CD4-positive, alpha-beta T cell treated with Interleukin-4 for 4 hours (primary cell): ENCODE data around the gene ZNF577.
A peak's percentile ranks its signal among the peaks of the same experiment; 100 is the strongest.
"Not testable (repeated sequence)": the region's sequence is repeated elsewhere in the genome, so short reads cannot be mapped to it uniquely, and the experiment has no call there.

Experiments
- DNase-seq: peaks from one replicate; pipeline ENCODE4 v3.0.0-alpha.2; 2020

The ZNF577 gene

GRCh38 chr19:51887522-51888498, at the start of gene ZNF577:
Gene ZNF577 (minus strand): TSS chr19:51887951. CDS start chr19:51880382, 7,569 bp downstream.
- peak; percentile 71 for DNase-seq

- no peak for DNase-seq
Measured at GRCh38 chr19:51931921-51932320, 44.2 kb upstream of the ZNF577 start.

- no peak for DNase-seq
Measured at GRCh38 chr19:51927859-51928258, 40.1 kb upstream of the ZNF577 start.

DNA sequence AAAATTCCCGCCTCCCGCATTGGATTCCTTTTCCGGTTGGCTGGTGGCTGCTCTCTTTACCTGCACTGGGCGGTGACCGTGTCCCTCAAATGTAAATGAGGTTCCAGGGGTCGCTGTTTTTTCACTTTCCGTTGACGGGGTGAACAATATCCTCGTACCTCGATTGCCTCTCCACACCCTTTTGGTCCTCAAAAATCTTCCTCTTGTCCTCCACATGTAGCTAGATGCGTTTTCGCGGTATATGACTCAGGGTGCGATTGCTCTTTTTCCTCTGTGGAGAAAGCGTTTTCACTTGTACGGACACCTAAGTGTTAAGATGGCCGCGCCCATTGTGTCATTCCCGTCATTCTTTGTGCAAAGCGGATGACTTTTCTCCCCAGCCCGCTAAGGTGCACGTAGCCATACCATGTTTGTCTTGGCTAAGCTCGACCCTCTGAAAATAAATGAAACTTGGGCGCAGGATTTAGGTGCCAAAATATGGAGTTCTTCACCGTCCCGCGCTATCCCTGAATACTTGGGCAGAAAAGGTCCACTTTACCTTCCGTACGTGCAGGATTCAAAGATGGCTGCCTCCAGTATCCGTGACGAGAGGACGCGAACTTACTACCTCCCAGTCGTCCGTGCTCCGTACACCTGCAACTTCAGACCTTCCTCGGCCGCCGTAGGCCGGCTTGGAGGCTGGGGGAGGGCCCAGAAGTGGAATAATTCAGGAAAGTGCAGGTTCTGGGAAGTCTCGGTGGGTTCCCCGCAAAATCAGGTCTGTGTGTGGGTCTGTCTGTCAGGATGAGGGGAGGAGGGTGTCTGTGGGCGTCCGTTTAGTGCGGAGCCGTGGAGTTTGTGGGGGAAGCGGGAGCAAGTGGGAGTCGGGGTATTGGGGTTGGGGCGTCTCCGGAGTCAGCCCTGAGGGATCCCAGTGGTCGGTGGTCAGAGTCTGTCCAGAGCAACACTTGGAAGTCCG, 39.3 kb upstream of the ZNF577 start, which contains the start of gene ZNF613:
ZNF613 (plus strand) TSS at position 689 of the 958 bp plus-strand sequence. CDS start 8,749 bp downstream, outside the sequence.
- peak; percentile 90 for DNase-seq

DNA sequence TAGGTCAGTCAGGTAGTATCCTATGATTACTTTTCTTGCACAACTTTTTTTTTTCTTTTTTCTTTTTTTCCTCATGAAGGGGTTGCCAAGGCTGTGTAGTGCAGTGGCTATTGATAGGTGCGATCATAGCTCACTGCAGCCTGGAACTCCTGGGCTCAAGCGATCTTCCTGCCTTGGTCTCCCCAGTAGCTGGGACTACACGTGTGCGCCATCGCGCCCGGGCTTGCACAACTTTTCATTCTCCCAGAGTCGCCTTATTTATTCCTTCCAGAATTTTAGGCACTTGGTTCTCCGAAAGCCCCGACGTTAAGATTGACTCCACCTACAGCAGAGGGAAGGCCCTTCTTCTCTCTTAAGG, 38.7 kb upstream of the ZNF577 start:
- DNase-seq, result no peak

- DNase-seq, result no peak
Measured at GRCh38 chr19:51921949-51922348, 34.2 kb upstream of the ZNF577 start.

GRCh38 chr19:51919606-51920005, 31.9 kb upstream of the ZNF577 start:
- DNase-seq, result no peak

GRCh38 chr19:51916167-51916566, 28.4 kb upstream of the ZNF577 start:
- DNase-seq, result no peak

DNA sequence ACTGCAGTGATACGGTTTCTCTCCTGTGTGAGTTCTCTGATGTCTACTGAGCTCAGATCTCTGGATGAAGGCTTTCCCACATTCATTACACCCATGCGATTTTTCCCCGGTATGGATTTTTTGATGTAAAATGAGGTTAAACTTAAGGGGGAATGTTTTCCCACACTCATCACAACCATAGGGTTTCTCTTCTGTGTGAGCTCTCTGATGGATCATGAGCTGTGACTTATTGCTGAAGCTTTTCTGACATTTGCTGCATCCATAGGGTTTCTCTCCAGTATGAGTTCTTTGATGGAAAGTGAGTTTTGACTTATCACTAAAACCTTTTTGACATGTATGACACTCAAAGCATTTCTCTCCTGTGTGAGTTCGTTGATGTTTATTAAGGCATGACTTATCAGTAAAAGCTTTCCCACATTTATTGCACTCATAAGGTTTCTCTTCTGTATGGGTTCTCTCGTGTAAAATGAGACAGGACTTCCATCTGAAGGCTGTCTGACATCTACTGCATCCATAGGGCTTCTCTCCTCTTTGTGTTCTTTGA, 27.6 kb upstream of the ZNF577 start:
- DNase-seq, result no peak

DNA sequence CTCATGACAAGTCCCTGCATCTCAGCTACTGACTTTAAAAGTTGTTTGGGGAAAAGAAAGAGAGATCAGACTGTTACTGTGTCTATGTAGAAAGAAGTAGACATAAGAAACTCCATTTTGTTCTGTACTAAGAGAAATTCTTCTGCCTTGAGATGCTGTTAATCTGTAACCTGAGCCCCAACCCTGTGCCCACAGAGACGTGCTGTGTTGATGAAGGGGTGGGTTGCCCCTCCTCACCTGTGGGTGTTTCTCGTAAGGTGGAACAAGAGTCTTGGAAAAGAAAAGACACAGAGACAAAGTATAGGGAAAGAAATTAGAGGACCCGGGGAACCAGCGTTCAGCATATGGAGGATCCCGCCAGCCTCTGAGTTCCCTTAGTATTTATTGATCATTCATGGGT, 20.2 kb upstream of the ZNF577 start:
- DNase-seq, result not testable (repeated sequence)

DNA sequence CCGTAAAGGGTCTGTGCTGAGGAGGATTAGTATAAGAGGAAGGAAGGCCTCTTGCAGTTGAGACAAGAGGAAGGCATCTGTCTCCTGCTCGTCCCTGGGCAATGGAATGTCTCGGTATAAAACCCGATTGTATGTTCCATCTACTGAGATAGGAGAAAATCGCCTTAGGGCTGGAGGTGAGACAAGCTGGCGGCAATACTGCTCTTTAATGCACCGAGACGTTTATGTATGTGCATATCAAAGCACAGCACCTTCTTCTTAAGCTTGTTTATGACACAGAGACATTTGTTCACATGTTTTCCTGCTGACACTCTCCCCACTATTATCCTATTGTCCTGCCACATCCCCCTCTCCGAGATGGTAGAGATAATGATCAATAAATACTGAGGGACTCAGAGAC, 18.4 kb upstream of the ZNF577 start:
- DNase-seq, result not testable (repeated sequence)

- not testable (repeated sequence) for DNase-seq
Measured at GRCh38 chr19:51905639-51906038, 17.9 kb upstream of the ZNF577 start.

DNA sequence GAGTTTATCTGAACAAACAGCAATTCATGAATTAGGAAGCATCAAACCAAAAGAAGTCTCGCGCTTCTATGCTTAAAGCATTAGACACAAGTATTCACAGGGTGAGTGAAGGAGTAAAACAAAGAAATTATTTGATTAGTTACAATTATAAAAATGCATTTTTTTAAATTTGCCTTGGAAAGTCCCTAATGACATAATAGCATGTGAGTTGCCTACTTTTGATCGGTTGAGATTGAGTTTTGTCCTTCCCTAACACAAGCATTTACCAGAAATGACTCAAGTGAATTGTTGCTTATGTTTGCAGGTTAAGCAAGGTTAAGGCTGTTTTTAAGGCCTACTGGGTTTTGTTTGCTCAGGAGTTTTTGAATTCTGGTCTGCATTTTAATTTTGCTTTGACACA, 17.5 kb upstream of the ZNF577 start:
- DNase-seq, result no peak

DNA sequence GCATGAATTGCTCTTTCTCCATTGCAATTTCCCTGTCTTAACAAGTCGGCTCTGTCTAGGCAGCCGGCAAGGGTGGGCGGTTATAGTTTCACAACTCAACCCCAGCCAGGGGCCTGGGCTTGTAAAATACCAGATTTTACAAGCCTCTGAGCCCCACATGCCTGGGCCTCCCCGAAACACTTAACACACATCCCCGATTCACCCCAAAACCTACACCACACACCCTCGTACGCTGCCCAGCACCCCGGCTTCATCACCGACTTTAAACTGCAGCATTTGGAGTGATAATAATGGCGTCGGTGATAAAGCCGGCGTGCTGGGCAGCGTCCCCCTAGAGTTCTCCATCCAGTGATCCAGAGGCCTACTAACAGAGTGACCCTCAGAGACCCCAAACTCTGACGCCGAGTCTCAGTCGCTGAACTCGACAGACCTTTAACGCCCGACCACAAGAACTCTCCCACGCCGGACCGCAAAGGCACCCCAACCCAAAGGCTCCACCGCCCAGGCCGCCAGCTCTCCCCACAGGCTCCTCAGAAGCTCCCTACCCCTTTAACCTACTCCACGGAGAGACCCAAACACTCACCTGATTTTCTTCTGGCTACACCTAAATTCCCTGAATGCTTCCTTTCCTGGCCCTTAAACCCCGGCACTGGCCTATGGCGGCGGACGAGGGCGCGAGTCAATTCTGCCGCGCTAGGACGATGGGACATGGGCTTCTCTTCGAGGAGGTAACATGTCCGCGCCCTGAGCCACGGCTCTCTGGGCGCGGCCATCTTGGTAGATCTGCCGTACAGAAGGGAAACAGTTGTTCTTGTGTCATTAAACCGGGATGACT, 16.8 kb upstream of the ZNF577 start, which contains the start of gene ZNF649:
ZNF649 (minus strand) TSS at position 687 of the 835 bp plus-strand sequence. CDS start 4,910 bp downstream, outside the sequence.
- peak; percentile 83 for DNase-seq

DNA sequence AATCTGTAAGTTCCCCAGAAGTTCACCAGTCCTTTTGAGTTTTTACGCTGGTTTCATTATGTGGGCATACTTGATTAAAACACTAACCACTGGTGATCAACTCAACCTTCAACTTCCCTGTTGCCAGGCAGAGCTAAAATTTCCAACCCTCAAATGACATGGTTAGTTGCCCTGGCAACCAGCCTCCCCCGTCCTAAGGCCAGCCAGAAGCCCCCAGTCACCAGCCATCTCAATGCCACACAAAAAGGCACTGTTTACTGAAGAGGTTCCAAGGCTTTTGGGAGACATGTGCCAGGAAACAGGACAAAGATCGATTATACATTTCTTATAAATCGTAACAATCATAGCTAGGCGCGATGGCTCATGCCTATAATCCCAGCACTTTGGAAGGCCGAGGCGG, 15.4 kb upstream of the ZNF577 start:
- DNase-seq, result no peak

GRCh38 chr19:51901860-51902259, 14.1 kb upstream of the ZNF577 start:
- no peak for DNase-seq

DNA sequence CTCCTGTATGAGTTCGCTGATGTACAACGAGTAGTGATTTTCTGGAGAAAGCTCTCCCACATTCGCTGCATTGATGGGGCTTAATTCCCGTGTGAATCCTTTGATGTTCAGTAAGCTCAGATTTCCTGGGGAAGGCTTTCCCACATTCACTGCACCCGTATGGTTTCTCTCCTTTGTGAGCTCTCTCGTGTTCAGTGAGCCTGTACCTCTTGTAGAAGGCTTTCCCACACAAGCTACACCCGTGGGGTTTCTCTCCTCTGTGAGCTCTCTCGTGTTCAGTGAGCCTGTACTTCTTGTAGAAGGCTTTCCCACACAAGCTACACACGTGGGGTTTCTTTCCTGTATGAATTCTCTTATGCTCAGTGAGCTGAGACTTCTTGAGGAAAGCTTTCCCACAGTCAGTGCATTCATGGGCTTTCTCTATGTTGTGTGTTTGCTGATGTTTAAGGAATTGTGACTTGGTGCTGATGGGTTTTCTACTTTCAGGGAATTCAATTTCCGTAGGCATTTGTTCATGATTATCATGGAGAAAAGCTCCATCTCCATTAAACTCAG, 3.5 kb upstream of the ZNF577 start:
- DNase-seq, result no peak

GRCh38 chr19:51889934-51890333, 2.2 kb upstream of the ZNF577 start:
- DNase-seq, result no peak

DNA sequence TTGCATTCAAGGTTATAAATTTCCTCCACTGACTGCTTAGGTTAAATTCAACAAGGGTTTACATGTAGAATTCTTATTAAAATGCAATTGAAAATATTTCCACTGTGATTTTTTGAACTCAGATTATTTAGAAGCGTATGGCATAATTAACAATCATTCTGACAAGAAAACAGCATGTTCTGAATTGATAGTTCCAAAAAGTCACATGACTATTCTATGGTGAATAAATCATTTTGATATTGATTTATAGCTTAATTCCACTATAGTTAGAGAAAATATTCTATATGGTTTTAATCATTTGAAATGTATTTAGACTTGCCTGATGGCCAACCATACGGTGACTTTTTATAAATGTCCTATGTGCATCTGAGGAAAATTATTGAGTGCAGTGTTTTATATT, 3.0 kb downstream of the ZNF577 start:
- no peak for DNase-seq

- DNase-seq, result no peak
Measured at GRCh38 chr19:51882518-51882917, 5.2 kb downstream of the ZNF577 start.

DNA sequence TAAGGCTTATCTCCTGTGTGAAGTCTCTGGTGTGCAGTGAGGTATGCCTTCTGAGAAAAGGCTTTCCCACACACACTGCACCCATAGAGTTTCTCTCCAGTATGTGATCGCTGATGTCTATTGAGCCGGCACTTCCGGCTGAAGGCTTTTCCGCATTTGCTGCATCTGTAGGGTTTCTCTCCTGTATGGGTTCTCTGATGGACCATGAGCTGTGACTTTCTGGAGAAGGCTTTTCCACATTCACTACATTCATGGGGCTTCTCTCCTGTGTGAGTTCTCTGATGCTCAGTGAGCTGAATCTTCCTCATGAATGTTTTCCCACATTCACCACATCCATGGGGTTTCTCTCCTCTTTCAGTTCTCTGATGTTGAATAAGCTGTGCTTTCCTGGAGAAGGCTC, 14.7 kb downstream of the ZNF577 start:
- no peak for DNase-seq
